Coronary artery (tissue), 2 donors: ENCODE data around the gene MAGEB3.
"Not testable (repeated sequence)": the region's sequence is repeated elsewhere in the genome, so short reads cannot be mapped to it uniquely, and the experiment has no call there.

Experiments used
- DNase-seq: peaks from one replicate; pipeline ENCODE4 v3.0.0-alpha.2; 2017; ENCODE audit warnings: low spot score
- H3K27ac ChIP-seq, 2 donors: fragments of 200-600 bp; sonication (generic); one replicate each; pipeline ENCODE4 v1.5.1; 2016 to 2019
- H3K4me3 ChIP-seq: fragments of 200-600 bp; sonication (generic); 2 replicates; pipeline ENCODE4 v1.5.1; 2016; ENCODE audit warnings: mild to moderate bottlenecking, moderate library complexity
- CTCF ChIP-seq: fragments of 200-600 bp; sonication (generic); IDR thresholded peaks from one replicate; pipeline ENCODE4 v1.5.1; 2019; ENCODE audit warnings: antibody characterized with exemption

Gene MAGEB3, protein sequence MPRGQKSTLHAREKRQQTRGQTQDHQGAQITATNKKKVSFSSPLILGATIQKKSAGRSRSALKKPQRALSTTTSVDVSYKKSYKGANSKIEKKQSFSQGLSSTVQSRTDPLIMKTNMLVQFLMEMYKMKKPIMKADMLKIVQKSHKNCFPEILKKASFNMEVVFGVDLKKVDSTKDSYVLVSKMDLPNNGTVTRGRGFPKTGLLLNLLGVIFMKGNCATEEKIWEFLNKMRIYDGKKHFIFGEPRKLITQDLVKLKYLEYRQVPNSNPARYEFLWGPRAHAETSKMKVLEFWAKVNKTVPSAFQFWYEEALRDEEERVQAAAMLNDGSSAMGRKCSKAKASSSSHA

DNA sequence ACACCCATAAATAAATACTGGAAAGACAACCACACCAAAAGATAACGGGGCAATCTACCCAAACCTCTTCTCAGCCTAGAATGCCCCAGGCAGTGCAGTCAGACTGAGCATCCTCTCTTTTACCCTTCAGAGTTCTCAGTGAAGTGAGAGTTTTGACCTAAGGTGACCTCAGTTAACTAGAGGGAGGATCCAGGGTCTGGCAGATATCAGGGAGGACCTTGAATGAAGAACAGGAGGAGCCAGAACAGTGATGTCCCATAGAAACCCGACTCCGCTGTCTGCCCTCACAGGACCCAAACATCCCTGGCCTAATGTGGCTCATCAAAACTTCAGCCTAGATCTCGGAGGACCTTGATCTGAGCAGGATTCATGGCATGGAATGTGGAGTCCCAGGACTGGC, at the start of gene MAGEB3:
TSS of gene MAGEB3 (plus strand) at position 263 of the 400 bp plus-strand sequence. CDS start 5,268 bp downstream, outside the sequence.
- TF ChIP-seq CTCF, result no peak
- Histone ChIP-seq H3K27ac (no peak within 1 kb of the TSS), H3K4me3 (no peak within 1 kb of the TSS)
- DNase-seq, result no peak

GRCh38 chrX:30181353-30181752, 49.1 kb upstream of the MAGEB3 start:
- H3K27ac ChIP-seq, result no peak overlapping the region

DNA sequence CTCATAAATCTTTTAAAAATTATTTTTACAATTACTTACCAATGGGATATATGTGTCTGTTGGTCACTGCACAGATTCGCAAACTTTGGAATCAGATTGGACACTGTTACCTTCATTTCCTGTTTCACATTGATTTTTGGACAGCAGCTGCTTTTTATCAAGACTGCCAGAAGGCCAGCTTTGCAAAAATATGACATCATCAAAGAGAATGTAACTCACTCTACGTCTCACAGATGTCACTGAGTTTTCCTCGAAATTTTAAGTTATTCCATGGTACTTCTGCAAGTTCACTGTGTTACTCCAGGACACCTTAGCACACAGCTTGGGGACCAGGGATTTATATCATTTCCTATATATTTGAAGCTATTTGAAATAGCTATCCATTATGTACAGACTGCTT, 46.9 kb upstream of the MAGEB3 start:
- no peak for TF ChIP-seq CTCF
- no peak for DNase-seq
- H3K4me3 ChIP-seq, result no peak overlapping the region
- H3K27ac ChIP-seq, result no peak overlapping the region

More at GRCh38 chrX:30181353-30181752, 49.1 kb upstream of the MAGEB3 start:
- H3K4me3 ChIP-seq, result no peak overlapping the region
- no peak for TF ChIP-seq CTCF
- no peak for DNase-seq

- Histone ChIP-seq H3K4me3 (no peak overlapping the region), H3K27ac (no peak overlapping the region)
- DNase-seq, result no peak
- no peak for TF ChIP-seq CTCF
These were observed 40.0 kb upstream of the MAGEB3 start for GRCh38 chrX:30190426-30190825.

DNA sequence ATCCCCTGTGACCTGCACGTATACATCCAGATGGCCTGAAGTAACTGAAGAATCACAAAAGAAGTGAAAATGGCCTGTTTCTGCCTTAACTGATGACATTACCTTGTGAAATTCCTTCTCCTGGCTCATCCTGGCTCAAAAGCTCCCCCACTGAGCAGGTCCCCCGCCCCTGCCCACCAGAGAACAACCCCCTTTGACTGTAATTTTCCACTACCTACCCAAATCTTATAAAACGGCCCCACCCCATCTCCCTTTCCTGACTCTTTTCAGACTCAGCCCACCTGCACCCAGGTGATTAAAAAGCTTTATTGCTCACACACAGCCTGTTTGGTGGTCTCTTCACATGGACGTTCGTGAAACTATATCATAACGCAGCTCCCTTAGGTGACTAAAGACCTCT, 36.5 kb upstream of the MAGEB3 start:
- not testable (repeated sequence) for H3K4me3 ChIP-seq, H3K27ac ChIP-seq, DNase-seq

DNA sequence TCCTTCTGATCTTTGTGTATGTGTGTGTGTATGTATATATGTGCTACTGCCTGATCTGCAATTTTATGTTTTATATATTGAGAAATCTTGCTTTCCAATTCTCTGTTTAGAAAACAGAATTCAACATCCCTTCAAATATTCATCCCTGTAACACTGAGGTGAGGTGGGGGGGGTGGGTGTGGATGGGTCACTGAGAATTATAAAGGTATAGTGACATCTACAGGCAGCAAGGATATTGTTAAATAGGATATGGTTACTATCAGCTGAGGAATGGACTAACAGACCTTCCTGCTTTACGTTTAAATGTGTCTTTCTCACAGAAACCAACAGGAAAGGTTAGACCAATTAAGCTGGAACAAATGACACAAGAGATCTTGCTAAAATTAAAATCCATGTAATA, 34.1 kb upstream of the MAGEB3 start:
- Histone ChIP-seq H3K4me3 (no peak overlapping the region), H3K27ac (no peak overlapping the region)
- TF ChIP-seq CTCF, result no peak
- DNase-seq, result no peak

- no peak for DNase-seq
- Histone ChIP-seq H3K27ac (no peak overlapping the region), H3K4me3 (no peak overlapping the region)
- no peak for TF ChIP-seq CTCF
These were observed 18.3 kb upstream of the MAGEB3 start for GRCh38 chrX:30212172-30212571.
